ENCODE measurements around the gene MAN2A2.

The MAN2A2 gene

DNA sequence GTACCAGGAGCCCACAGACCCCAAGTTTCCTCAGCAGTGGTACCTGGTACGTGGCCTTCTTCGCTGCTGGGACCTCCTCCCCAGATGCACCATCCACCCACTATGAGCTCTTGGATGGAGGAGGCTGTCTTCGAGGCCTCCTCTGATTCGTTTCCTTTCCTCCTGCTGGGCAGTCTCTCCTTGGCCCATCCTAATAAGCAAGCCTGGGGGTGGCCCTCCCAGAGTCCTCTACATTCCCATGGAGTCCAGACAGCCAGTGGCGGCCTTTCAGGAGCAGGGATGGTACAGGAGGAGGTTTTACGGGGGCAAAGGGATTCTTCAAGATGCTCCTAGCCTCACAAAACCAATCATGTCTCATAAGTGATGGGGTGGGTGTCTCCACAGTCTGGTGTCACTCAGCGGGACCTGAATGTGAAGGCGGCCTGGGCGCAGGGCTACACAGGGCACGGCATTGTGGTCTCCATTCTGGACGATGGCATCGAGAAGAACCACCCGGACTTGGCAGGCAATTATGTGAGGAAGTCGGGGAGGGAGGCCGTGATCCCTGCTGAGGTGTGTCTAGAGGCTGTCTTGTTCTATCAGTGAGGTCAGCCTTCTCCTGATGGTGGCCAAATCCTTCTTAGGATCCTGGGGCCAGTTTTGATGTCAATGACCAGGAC, 26.5 kb upstream of the MAN2A2 start:
- no peak overlapping the region for H3K27ac ChIP-seq
- TF ChIP-seq, protein P1, sequence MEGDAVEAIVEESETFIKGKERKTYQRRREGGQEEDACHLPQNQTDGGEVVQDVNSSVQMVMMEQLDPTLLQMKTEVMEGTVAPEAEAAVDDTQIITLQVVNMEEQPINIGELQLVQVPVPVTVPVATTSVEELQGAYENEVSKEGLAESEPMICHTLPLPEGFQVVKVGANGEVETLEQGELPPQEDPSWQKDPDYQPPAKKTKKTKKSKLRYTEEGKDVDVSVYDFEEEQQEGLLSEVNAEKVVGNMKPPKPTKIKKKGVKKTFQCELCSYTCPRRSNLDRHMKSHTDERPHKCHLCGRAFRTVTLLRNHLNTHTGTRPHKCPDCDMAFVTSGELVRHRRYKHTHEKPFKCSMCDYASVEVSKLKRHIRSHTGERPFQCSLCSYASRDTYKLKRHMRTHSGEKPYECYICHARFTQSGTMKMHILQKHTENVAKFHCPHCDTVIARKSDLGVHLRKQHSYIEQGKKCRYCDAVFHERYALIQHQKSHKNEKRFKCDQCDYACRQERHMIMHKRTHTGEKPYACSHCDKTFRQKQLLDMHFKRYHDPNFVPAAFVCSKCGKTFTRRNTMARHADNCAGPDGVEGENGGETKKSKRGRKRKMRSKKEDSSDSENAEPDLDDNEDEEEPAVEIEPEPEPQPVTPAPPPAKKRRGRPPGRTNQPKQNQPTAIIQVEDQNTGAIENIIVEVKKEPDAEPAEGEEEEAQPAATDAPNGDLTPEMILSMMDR (conservative IDR thresholded peaks at IDR 0.05), result no peak
- TF ChIP-seq ZFX (IDR thresholded peaks at IDR 0.05), result no peak

DNA sequence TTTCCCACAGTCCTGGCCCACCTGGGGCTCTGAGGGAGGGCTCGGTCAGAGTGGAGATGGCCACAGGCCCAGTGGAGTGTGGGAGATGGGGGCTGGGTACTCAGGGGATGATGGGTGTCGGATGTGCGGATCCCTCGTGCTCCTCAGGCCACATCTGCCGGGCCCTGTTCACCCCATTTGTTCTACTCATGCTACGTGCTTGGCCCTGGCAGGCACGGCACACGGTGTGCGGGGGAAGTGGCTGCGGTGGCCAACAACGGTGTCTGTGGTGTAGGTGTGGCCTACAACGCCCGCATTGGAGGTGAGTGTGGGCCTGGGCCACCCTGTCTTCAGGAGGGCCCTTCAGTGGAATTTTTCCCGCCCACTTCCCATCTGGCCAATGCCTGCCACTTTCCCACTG, 25.8 kb upstream of the MAN2A2 start:
- TF ChIP-seq, protein P1 (conservative IDR thresholded peaks at IDR 0.05), result no peak
- TF ChIP-seq ZFX (IDR thresholded peaks at IDR 0.05), result no peak
- H3K27ac ChIP-seq, result no peak overlapping the region

DNA sequence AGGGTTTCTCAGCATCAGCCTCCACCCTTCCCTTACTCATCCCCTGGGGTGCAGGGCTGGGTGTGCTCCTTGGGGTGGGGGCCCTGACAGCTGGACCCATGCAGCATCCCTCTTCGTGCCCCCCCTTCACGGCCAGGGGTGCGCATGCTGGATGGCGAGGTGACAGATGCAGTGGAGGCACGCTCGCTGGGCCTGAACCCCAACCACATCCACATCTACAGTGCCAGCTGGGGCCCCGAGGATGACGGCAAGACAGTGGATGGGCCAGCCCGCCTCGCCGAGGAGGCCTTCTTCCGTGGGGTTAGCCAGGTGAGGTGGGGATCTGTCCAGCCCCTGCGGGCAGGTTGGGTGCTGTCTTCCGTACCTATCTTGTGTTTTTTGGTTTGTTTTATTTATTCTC, 25.1 kb upstream of the MAN2A2 start:
- TF ChIP-seq ZFX (IDR thresholded peaks at IDR 0.05), result no peak
- TF ChIP-seq, protein P1 (conservative IDR thresholded peaks at IDR 0.05), result no peak
- no peak overlapping the region for H3K27ac ChIP-seq

DNA sequence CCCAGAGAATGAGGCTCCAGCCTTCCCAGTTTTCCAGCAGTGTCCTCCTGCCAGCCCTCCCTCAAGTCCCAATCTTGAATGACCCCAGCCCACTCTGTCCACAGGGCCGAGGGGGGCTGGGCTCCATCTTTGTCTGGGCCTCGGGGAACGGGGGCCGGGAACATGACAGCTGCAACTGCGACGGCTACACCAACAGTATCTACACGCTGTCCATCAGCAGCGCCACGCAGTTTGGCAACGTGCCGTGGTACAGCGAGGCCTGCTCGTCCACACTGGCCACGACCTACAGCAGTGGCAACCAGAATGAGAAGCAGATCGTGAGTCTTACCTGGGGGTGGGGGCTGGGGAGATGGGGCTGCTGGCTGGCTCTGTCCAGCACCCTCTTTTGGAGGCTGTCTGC, 24.4 kb upstream of the MAN2A2 start:
- TF ChIP-seq ZFX (IDR thresholded peaks at IDR 0.05), result no peak
- TF ChIP-seq, protein P1 (conservative IDR thresholded peaks at IDR 0.05), result no peak
- H3K27ac ChIP-seq, result no peak overlapping the region

DNA sequence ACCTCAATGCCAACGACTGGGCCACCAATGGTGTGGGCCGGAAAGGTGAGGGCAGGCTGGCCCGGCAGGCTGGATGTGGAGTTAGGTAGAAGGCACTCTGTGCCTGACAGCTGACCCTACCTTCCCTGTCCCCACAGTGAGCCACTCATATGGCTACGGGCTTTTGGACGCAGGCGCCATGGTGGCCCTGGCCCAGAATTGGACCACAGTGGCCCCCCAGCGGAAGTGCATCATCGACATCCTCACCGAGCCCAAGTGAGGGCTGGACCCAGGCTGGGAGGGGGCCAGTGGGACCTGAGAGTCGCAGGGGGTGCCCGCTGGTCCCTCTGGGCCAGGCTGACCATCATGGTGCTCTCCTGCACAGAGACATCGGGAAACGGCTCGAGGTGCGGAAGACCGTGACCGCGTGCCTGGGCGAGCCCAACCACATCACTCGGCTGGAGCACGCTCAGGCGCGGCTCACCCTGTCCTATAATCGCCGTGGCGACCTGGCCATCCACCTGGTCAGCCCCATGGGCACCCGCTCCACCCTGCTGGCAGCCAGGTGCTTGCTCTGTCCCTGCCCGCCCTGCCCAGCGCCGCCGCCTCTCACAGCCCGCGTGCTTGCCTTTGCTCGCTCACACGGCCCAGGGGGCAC, 23.3 kb upstream of the MAN2A2 start:
- no peak overlapping the region for H3K27ac ChIP-seq
- TF ChIP-seq, protein P1 (conservative IDR thresholded peaks at IDR 0.05), result no peak
- no peak for TF ChIP-seq ZFX (IDR thresholded peaks at IDR 0.05)

DNA sequence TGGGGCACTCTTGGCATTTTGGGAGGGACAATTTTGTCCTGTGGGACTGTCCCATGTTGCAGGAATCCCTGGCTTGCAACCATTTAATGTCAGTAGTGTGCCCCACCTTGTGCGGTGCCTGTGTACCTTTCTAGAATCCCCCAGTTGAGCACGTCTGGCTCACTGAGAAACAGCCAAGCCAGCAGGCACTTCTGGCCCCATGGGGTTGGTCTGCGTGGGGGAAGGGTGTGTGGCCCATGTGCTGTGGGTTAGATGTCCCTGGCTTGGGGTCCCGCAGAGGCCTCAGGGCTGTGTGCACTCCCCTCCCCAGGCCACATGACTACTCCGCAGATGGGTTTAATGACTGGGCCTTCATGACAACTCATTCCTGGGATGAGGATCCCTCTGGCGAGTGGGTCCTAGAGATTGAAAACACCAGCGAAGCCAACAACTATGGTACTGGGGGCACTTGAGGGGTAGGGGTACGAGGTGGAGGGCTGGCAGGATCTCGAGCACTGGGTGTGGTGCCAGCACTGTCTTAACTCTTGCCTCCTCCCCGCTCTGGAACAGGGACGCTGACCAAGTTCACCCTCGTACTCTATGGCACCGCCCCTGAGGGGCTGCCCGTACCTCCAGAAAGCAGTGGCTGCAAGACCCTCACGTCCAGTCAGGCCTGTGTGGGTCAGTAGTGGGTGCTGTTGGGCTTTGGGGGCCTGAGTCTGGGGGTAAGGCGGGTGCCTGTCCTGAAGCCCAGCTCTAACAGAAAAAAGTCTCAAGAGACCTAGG, 22.5 kb upstream of the MAN2A2 start:
- H3K27ac ChIP-seq, result no peak overlapping the region
- TF ChIP-seq ZFX (IDR thresholded peaks at IDR 0.05), result no peak
- TF ChIP-seq, protein P1 (conservative IDR thresholded peaks at IDR 0.05), result no peak

All from C4-2B (cell line).